ENCODE data around the gene PCDHB12.
A peak's percentile ranks its signal among the peaks of the same experiment; 100 is the strongest.
"Not testable (repeated sequence)": the region's sequence is repeated elsewhere in the genome, so short reads cannot be mapped to it uniquely, and the experiment has no call there.

Gene PCDHB12

DNA sequence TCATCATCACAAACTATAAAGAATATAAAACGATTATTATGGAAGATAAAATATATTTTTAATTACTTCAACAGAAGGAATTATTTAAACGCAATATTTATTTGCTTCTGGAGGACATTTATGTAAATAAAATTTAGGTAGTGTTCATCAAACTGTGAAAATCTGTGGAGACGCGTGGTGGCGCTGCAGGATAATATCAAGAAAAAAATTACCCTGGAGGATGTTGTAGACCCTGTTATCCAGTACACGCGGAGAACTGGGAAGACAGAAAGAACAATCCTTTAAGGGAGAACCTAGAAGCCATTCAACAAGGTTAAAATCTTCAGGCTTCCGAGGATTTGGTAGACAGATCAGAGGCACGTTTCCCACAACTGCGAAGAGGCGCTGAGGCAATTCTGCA lies at the start of gene PCDHB12:
TSS of gene PCDHB12 (plus strand) at position 242 of the 400 bp plus-strand sequence. CDS start 189 bp downstream, outside the sequence.
- TF ChIP-seq, protein P1, sequence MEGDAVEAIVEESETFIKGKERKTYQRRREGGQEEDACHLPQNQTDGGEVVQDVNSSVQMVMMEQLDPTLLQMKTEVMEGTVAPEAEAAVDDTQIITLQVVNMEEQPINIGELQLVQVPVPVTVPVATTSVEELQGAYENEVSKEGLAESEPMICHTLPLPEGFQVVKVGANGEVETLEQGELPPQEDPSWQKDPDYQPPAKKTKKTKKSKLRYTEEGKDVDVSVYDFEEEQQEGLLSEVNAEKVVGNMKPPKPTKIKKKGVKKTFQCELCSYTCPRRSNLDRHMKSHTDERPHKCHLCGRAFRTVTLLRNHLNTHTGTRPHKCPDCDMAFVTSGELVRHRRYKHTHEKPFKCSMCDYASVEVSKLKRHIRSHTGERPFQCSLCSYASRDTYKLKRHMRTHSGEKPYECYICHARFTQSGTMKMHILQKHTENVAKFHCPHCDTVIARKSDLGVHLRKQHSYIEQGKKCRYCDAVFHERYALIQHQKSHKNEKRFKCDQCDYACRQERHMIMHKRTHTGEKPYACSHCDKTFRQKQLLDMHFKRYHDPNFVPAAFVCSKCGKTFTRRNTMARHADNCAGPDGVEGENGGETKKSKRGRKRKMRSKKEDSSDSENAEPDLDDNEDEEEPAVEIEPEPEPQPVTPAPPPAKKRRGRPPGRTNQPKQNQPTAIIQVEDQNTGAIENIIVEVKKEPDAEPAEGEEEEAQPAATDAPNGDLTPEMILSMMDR (IDR thresholded peaks at IDR 0.05; ENCODE audit: extremely low read depth, insufficient read depth, missing control alignments) = peak; percentile 9
- DNase-seq (ENCODE audit: low spot score) = no peak
- in situ Hi-C loops (cut with MboI; ENCODE audit: low pct_unique_long_range_greater_than_20kb, low sequenced_read_pairs, unreplicated experiment) = no loop called here

- DNase-seq (ENCODE audit: low spot score) = no peak
- TF ChIP-seq, protein P1 (IDR thresholded peaks at IDR 0.05; ENCODE audit: extremely low read depth, insufficient read depth, missing control alignments) = peak; percentile 28
- in situ Hi-C loops (cut with MboI; ENCODE audit: low pct_unique_long_range_greater_than_20kb, low sequenced_read_pairs, unreplicated experiment) = no loop called here
Observed at GRCh38 chr5:141172381-141173204, 35.9 kb upstream of the PCDHB12 start, which contains the start of gene PCDHB7. Gene PCDHB7, plus strand, starts transcription at chr5:141172644. Its CDS starts 192 bp downstream, at chr5:141172836.

- DNase-seq (ENCODE audit: low spot score); in situ Hi-C loops (cut with MboI; ENCODE audit: low pct_unique_long_range_greater_than_20kb, low sequenced_read_pairs, unreplicated experiment): not testable (repeated sequence)
Observed at GRCh38 chr5:141174291-141175104, 34.0 kb upstream of the PCDHB12 start.

DNA sequence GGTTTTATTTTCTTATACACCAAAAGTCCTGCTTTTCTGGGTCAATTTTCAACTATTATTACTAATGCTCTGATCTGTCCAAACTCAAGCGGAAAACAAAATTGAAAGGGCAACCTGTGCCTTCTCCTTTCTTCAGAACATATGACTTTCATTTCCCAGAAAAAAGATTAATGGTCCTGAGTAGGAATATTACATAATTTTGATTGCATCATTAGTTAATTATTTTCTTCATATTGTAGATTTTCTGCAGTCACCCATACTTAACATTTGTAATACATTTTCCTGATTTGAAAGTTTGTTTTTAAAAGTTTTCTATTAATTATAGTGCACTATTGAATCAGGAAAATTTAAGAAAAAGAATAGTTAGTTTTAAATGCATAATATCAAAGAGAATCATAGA lies 32.6 kb upstream of the PCDHB12 start:
- DNase-seq (ENCODE audit: low spot score) = no peak
- TF ChIP-seq, protein P1 (IDR thresholded peaks at IDR 0.05; ENCODE audit: extremely low read depth, insufficient read depth, missing control alignments) = no peak
- in situ Hi-C loops (cut with MboI; ENCODE audit: low pct_unique_long_range_greater_than_20kb, low sequenced_read_pairs, unreplicated experiment) = no loop called here

- in situ Hi-C loops (cut with MboI; ENCODE audit: low pct_unique_long_range_greater_than_20kb, low sequenced_read_pairs, unreplicated experiment); DNase-seq (ENCODE audit: low spot score): not testable (repeated sequence)
Observed at GRCh38 chr5:141177577-141178191, 30.8 kb upstream of the PCDHB12 start, which contains the start of gene PCDHB8. Gene PCDHB8, plus strand, starts transcription at chr5:141177790. Its CDS starts 245 bp downstream, at chr5:141178035.

DNA sequence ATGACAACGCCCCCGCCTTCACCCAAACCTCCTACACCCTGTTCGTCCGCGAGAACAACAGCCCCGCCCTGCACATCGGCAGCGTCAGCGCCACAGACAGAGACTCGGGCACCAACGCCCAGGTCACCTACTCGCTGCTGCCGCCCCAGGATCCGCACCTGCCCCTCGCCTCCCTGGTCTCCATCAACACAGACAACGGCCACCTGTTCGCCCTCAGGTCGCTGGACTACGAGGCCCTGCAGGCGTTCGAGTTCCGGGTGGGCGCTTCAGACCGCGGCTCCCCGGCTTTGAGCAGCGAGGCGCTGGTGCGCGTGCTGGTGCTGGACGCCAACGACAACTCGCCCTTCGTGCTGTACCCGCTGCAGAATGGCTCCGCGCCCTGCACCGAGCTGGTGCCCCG lies 29.1 kb upstream of the PCDHB12 start:
- in situ Hi-C loops (cut with MboI; ENCODE audit: low pct_unique_long_range_greater_than_20kb, low sequenced_read_pairs, unreplicated experiment); DNase-seq (ENCODE audit: low spot score): not testable (repeated sequence)

DNA sequence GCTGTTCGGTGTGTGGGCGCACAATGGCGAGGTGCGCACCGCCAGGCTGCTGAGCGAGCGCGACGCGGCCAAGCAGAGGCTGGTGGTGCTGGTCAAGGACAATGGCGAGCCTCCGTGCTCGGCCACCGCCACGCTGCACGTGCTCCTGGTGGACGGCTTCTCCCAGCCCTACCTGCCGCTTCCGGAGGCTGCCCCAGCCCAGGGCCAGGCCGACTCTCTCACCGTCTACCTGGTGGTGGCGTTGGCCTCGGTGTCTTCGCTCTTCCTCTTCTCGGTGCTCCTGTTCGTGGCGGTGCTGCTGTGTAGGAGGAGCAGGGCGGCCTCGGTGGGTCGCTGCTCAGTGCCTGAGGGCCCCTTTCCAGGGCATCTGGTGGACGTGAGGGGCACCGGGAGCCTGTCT lies 28.6 kb upstream of the PCDHB12 start:
- in situ Hi-C loops (cut with MboI; ENCODE audit: low pct_unique_long_range_greater_than_20kb, low sequenced_read_pairs, unreplicated experiment); DNase-seq (ENCODE audit: low spot score): not testable (repeated sequence)

DNA sequence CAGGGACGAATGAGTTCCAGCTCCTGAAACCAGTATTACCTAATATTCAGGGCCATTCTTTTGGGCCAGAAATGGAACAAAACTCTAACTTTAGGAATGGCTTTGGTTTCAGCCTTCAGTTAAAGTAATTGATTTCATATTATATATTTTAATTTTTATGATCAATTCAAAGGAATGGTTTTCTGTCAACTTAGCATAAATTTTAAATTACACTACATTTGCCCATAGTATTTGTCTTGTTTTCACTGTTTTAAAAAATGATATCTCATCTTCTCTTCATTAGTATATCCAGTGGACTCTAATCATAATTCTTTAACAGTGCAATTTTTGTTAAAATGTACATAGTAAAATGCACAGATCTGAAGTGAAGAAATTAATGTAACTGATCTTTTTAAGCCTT lies 28.2 kb upstream of the PCDHB12 start:
- TF ChIP-seq, protein P1 (IDR thresholded peaks at IDR 0.05; ENCODE audit: extremely low read depth, insufficient read depth, missing control alignments) = no peak
- in situ Hi-C loops (cut with MboI; ENCODE audit: low pct_unique_long_range_greater_than_20kb, low sequenced_read_pairs, unreplicated experiment) = no loop called here
- no peak for DNase-seq (ENCODE audit: low spot score)
